ENCODE results near the gene MAML2.

DNA sequence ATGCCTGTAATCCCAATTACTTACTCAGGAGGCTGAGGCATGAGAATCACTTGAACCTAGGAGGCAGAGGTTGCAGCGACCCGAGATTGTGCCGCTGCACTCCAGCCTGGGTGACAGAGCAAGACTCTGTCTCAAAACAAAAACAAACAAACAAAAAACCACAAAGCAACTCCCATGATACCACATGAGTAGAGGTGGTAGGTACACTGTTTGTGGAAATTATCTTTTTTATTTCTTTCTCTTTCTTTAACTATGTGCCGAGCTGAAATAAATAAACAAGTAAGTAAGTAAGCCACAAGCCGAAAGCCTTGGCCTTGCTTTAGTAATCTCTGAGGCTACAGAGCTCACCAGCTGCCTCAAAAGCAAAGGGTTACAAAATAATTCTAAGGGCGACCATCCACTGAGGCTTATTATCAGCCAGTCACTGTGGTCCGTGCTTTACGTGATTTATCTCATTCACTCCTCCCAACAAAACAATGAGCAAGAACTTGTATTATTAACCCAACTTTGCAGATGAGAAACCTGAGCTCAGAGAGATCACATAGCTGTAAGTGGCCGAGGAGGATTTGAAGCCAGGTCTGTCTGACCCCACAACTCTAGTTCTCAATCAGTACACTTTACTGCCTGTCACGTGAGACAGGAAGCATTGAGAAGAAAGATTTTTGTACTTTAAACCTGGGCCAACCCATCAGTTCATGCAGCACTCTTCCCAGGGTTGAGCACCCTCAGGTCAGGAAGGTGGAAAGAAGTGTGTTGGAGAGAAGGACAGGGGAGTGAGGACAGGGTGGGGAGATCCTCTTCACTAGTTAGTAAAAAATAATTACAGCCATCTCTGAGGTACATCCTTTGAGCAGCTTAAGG lies 349.3 kb downstream of the MAML2 start:
- no peak for TF ChIP-seq EZH2 (IDR thresholded peaks at IDR 0.05; ENCODE audit: low read depth)
- TF ChIP-seq CTCF (conservative IDR thresholded peaks at IDR 0.05) = no peak

Measured in PC-9 (cell line).